A673 (cell line): ENCODE results near the gene CLSTN1. TPM values are rescaled to one million over a fixed set of nuclear protein-coding genes. Genes with fewer than 3 reads are reported as not detected.

Experiments
- BruUV-seq: library from RNA; stranded (reverse); fragments of 400-500 nt; replicated peaks from 2 replicates; lab custom pipeline; 2021; lab: Mats Ljungman, UMichigan
- CTCF ChIA-PET: fragments of 300-600 bp; sonication (Branson Sonifier 250); formaldehyde crosslinking; loops from one replicate; lab custom pipeline; 2022; ENCODE audit warnings: antibody characterized with exemption; lab: Charles Lee
- POLR2A ChIA-PET: fragments of 300-600 bp; sonication (Branson Sonifier 250); formaldehyde crosslinking; loops from one replicate; lab custom pipeline; 2022; ENCODE audit warnings: antibody characterized with exemption; ENCODE audit not compliant: low non-redundant PET; lab: Charles Lee
- DNase-seq: peaks from one replicate; pipeline ENCODE4 v3.0.0-alpha.2; 2015; ENCODE audit warnings: low spot score
- H3K27ac ChIP-seq: fragments of 200-600 bp; sonication (generic); 2 replicates; pipeline ENCODE4 v1.5.1; 2016; ENCODE audit warnings: mixed run types, low read depth, mild to moderate bottlenecking, mixed read lengths, antibody characterized with exemption, low read length; ENCODE audit not compliant: poor library complexity, severe bottlenecking
- H3K27me3 ChIP-seq: fragments of 200-600 bp; sonication (generic); replicated peaks from 2 replicates; pipeline ENCODE4 v1.6.1; 2017; ENCODE audit warnings: mixed run types, low read depth, mild to moderate bottlenecking, mixed read lengths, antibody characterized with exemption, low read length; ENCODE audit not compliant: insufficient read depth, poor library complexity
- H3K36me3 ChIP-seq: fragments of 200-600 bp; sonication (generic); 2 replicates; pipeline ENCODE4 v1.6.1; 2016; ENCODE audit warnings: mixed run types, mild to moderate bottlenecking, mixed read lengths, antibody characterized with exemption, low read length; ENCODE audit not compliant: insufficient read depth, poor library complexity, severe bottlenecking
- H3K4me1 ChIP-seq: fragments of 200-600 bp; sonication (generic); 2 replicates; pipeline ENCODE4 v1.6.1; 2017; ENCODE audit warnings: mixed run types, mild to moderate bottlenecking, mixed read lengths, antibody characterized with exemption, low read length; ENCODE audit not compliant: insufficient read depth, poor library complexity, severe bottlenecking
- H3K4me3 ChIP-seq: fragments of 200-600 bp; sonication (generic); 2 replicates; pipeline ENCODE4 v1.5.1; 2016; ENCODE audit warnings: low read depth, mixed run types, mild to moderate bottlenecking, mixed read lengths, low read length; ENCODE audit not compliant: poor library complexity, severe bottlenecking
- H3K9me3 ChIP-seq: fragments of 200-600 bp; sonication (generic); 2 replicates; pipeline ENCODE4 v1.6.1; 2016; ENCODE audit warnings: mixed run types, low read depth, mild to moderate bottlenecking, mixed read lengths, antibody characterized with exemption, low read length; ENCODE audit not compliant: poor library complexity, severe bottlenecking
- EZH2 ChIP-seq: fragments of 200-600 bp; sonication (generic); IDR thresholded peaks from 2 replicates; pipeline ENCODE4 v1.6.1; 2017; ENCODE audit warnings: borderline replicate concordance, low read depth, mild to moderate bottlenecking, mixed read lengths, antibody characterized with exemption, low read length; ENCODE audit not compliant: poor library complexity, severe bottlenecking
- intact Hi-C: fragments of 100-400 bp; cut with micrococcal nuclease; formaldehyde crosslinking; loops from one replicate; pipeline ENCODE4 v1.10.0; 2022; ENCODE audit not compliant: unreplicated experiment
- total RNA-seq: library from RNA; stranded (reverse); gene quantifications from 2 replicates; pipeline ENCODE4 v1.2.3, GENCODE V29; 2021
- TF ChIP-seq, protein P1 (sequence below): fragments of 300-800, 200-600 bp; sonication (generic); conservative IDR thresholded peaks from 2 replicates; pipeline ENCODE4 v1.5.1; 2017; ENCODE audit warnings: low read depth, mild to moderate bottlenecking, antibody characterized with exemption, low read length, moderate library complexity, mixed read lengths

The CLSTN1 gene
- total RNA-seq, 1 experiment from 2014 or later: 77.4 TPM

DNA sequence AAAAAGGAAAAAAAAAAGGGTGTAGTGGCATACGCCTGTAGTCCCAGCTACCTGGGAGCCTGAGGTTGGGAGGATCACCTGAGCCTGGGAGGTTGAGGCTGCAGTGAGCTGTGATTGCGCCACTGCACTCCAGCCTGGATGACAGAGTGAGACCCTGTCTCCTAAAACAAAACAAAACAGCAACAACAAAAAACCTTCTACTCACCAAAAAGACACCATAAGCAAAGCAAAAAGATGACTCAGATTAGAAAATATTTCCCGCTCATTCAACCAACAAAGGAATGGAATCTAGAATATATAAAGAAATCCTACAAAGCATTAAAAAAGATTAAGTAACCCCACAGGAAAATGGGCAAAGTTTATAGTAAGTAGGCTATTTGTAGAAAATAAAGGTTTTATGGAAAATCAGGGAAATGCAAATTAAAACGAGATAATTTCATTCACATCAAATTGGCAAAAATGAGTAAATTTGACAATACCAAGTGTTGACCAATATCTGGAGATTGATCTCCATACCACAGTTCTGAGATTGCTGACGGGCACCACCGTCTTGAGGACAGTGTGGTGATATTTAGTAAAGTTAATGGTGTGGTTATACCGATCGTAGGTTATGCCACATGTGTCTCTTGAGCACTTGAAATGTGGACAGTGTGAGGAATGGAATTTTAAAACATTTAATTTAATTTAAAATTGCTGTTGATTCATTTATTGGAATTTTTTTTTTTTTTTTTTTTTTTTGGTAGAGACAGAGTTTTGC, 118.2 kb downstream of the CLSTN1 start:
- DNase-seq: peak; percentile 40
- H3K4me1 ChIP-seq: no peaks in the 10 kb centered on the region
- no peaks in the 10 kb centered on the region for H3K9me3 ChIP-seq
- H3K27ac ChIP-seq: no peak overlapping the region
- H3K36me3 ChIP-seq: no peaks in the 10 kb centered on the region
- H3K4me3 ChIP-seq: no peak overlapping the region
- TF ChIP-seq, protein P1, sequence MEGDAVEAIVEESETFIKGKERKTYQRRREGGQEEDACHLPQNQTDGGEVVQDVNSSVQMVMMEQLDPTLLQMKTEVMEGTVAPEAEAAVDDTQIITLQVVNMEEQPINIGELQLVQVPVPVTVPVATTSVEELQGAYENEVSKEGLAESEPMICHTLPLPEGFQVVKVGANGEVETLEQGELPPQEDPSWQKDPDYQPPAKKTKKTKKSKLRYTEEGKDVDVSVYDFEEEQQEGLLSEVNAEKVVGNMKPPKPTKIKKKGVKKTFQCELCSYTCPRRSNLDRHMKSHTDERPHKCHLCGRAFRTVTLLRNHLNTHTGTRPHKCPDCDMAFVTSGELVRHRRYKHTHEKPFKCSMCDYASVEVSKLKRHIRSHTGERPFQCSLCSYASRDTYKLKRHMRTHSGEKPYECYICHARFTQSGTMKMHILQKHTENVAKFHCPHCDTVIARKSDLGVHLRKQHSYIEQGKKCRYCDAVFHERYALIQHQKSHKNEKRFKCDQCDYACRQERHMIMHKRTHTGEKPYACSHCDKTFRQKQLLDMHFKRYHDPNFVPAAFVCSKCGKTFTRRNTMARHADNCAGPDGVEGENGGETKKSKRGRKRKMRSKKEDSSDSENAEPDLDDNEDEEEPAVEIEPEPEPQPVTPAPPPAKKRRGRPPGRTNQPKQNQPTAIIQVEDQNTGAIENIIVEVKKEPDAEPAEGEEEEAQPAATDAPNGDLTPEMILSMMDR: no peak
- TF ChIP-seq EZH2: no peak
- intact Hi-C loops: no loop called here
- CTCF ChIA-PET: interaction anchor here (0.7 kb wide), 1 partner anchor 595 kb away, joined by 8 read pairs; no protein-coding TSS in a partner anchor
- H3K27me3 ChIP-seq: no peaks in the 10 kb centered on the region
- BruUV-seq: no TSS peak
- POLR2A ChIA-PET: interaction anchor here (0.7 kb wide), 1 partner anchor 1043 kb away, joined by 5 read pairs; no protein-coding TSS in a partner anchor

DNA sequence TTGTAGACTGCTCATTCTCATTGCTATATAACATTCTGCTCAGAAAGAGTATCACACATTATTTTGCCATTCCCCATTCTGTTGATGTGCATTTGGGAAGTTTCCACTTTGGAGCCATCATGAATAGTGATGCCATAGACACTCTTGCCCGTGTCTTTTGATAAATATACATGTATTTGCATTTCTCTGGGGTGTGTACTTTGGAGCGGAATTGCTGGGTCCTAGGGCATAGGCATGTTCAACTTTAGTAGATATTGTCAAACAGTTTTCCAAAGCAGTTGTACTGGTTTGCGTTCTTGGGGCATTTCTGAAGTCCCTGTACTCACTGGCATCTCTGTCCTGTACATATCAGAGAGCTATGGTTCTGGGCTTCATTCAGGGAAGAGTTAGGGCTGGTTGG, 120.1 kb downstream of the CLSTN1 start:
- no peak for DNase-seq
- ChIA-PET POLR2A (no interaction called here), CTCF (no interaction called here)
- Histone ChIP-seq H3K4me1 (no peaks in the 10 kb centered on the region), H3K27me3 (no peaks in the 10 kb centered on the region), H3K4me3 (no peak overlapping the region), H3K36me3 (no peaks in the 10 kb centered on the region), H3K27ac (no peak overlapping the region), H3K9me3 (no peaks in the 10 kb centered on the region)
- TF ChIP-seq, protein P1: no peak
- no peak for TF ChIP-seq EZH2
- no TSS peak for BruUV-seq
- intact Hi-C loops: no loop called here

DNA sequence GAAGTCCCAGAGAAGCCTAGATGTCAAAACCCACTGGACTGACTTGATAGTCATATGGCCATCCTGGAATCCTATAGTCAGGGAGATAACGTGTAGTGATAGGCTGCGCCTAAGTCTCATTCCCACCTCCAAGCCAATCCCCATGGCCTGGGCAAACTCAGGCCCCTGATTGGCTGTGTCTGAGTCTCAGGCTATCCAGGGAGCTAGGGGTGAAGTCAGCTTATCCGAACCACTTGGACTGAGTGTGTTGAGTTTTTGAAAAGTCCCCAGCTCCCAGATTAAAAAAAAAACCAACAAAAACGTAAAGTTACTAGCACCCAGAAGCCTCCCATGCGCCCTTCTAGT, 120.6 kb downstream of the CLSTN1 start:
- POLR2A ChIA-PET: no interaction called here
- Histone ChIP-seq H3K9me3 (no peaks in the 10 kb centered on the region), H3K27me3 (no peaks in the 10 kb centered on the region), H3K4me3 (no peak overlapping the region), H3K27ac (no peak overlapping the region), H3K36me3 (no peaks in the 10 kb centered on the region), H3K4me1 (no peaks in the 10 kb centered on the region)
- CTCF ChIA-PET: interaction anchor here (0.6 kb wide), 1 partner anchor 273 kb away, joined by 3 read pairs; no protein-coding TSS in a partner anchor
- intact Hi-C loops: no loop called here
- BruUV-seq: no TSS peak
- no peak for DNase-seq
- no peak for TF ChIP-seq EZH2
- TF ChIP-seq, protein P1: no peak
